Measurements from ENCODE around the gene JPH4. TPM values are rescaled to one million over a fixed set of nuclear protein-coding genes. Genes with fewer than 3 reads are reported as not detected.

JPH4 gene
- total RNA-seq, 1 experiment from 2014 or later, result not detected

DNA sequence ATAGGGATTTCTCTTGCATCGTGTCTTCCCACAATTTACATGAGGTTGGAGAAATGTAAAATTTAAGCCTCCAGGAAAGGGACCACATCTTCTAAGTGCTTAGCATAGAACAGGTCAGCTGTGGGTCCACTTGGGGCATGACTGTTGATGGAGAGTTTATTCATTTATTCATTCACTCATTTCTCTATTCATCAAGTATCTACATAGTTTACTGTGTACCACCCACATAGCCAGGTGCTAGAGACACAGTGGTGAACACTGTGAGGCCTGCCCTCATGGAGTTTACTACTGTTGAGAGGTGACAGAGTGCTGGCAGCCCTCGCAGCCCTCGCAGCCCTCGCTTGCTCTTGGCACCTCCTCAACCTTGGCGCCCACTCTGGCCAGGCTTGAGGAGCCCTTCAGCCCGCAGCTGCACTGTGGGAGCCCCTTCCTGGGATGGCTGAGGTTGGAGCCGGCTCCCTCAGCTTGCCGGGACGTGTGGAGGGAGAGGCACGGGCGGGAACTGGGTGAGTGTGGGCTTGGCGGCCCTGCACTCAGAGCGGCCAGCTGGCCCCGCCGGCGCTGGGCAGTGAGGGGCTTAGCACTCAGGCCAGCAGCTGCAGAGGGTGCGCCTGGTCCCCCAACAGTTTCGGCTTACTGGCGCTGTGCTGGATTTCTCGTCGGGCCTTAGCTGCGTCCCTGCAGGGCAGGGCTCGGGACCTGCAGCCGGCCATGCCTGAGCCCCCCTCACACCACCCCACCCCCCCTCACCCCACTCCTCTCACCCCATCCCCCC is 1.7 kb upstream of the JPH4 start:
- DNase-seq (ENCODE audit: low read depth in 1 of 2, low spot score in 2 of 2), result no peak
- Histone ChIP-seq H3K27me3 (replicated peaks) (peaks cover 39% of the 10 kb centered on the region), H3K9me3 (replicated peaks) (no peaks in the 10 kb centered on the region), H3K36me3 (no peaks in the 10 kb centered on the region), H3K27ac (no peak overlapping the region), H3K4me3 (no peak overlapping the region), H3K4me1 (replicated peaks) (no peaks in the 10 kb centered on the region)

GRCh38 chr14:23579739-23580138 is 1.1 kb upstream of the JPH4 start:
- no peaks in the 10 kb centered on the region for H3K36me3 ChIP-seq
- H3K27me3 ChIP-seq (replicated peaks), result peaks cover 45% of the 10 kb centered on the region
- no peak overlapping the region for H3K4me3 ChIP-seq
- no peaks in the 10 kb centered on the region for H3K9me3 ChIP-seq (replicated peaks)
- DNase-seq (ENCODE audit: low read depth in 1 of 2, low spot score in 2 of 2), result no peak
- H3K27ac ChIP-seq, result no peak overlapping the region
- H3K4me1 ChIP-seq (replicated peaks), result no peaks in the 10 kb centered on the region

DNA sequence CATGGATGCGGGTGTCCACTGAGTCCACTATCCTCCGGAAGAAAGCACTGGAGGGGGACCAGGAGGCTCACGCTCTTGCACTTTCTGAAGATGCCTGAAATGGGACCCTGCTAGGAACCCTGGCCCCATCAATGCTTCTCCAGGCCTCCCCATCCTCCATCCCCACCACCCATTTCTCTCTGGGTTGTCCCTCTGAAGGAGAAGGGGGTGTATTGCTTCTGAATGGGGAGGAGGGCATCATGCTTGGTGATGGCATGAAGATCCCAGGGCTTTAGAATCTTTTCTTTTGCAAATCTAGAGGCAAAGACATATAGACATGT is 681 bp upstream of the JPH4 start:
- Histone ChIP-seq H3K27me3 (replicated peaks) (peaks cover 46% of the 10 kb centered on the region), H3K9me3 (replicated peaks) (no peaks in the 10 kb centered on the region), H3K4me3 (no peak overlapping the region), H3K4me1 (replicated peaks) (no peaks in the 10 kb centered on the region), H3K36me3 (no peaks in the 10 kb centered on the region), H3K27ac (no peak overlapping the region)
- no peak for DNase-seq (ENCODE audit: low read depth in 1 of 2, low spot score in 2 of 2)

DNA sequence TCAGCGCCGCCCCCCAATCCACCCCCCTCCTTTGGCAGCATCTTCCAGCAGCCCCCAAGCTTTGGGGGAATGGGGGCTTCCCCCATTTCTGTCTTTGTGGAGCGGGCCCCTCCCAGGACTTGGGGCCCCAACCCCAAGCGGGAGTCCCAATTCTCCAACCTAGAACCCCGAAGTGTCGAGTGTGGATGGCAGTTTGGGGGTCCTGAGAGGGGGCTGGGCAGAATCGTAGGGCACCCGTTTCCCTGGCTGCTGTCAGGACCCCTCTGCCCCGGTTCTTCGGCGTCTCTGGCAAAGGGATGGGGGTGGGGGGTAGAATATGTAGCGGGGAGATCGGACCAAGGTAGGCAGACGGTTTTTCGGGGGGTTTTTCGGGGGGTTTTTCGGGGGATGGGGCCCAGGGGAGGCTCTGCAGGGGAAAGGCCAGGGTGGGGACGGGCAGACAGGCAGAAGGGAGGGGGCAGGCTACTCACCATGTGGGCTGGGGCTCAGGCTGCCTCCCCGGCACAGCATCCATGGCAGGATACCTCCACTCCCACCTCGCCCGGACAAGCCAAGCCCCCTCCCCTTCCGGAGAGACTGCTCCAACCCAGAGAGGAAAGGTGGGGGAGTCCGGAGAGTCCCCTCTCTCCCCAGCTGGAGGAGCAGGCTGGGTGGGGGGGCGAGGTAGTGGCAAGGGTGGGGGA is 739 bp downstream of the JPH4 start:
- Histone ChIP-seq H3K27ac (no peak overlapping the region), H3K36me3 (no peaks in the 10 kb centered on the region), H3K4me1 (replicated peaks) (no peaks in the 10 kb centered on the region), H3K27me3 (replicated peaks) (peaks cover 50% of the 10 kb centered on the region), H3K4me3 (no peak overlapping the region), H3K9me3 (replicated peaks) (no peaks in the 10 kb centered on the region)
- DNase-seq (ENCODE audit: low read depth in 1 of 2, low spot score in 2 of 2), result no peak

GRCh38 chr14:23577004-23577681 is 1.4 kb downstream of the JPH4 start:
- Histone ChIP-seq H3K9me3 (replicated peaks) (no peaks in the 10 kb centered on the region), H3K36me3 (no peaks in the 10 kb centered on the region), H3K4me3 (no peak overlapping the region), H3K4me1 (replicated peaks) (no peaks in the 10 kb centered on the region), H3K27ac (no peak overlapping the region), H3K27me3 (replicated peaks) (peaks cover 50% of the 10 kb centered on the region)
- no peak for DNase-seq (ENCODE audit: low read depth in 1 of 2, low spot score in 2 of 2)

- H3K27ac ChIP-seq, result no peak overlapping the region
- peaks cover 35% of the 10 kb centered on the region for H3K27me3 ChIP-seq (replicated peaks)
Measured at GRCh38 chr14:23573384-23574015, 5.1 kb downstream of the JPH4 start.

GRCh38 chr14:23572836-23573235 is 5.8 kb downstream of the JPH4 start:
- DNase-seq (ENCODE audit: low read depth in 1 of 2, low spot score in 2 of 2), result peak in 1 of 2 experiments; percentile 16
- no peaks in the 10 kb centered on the region for H3K36me3 ChIP-seq
- H3K27ac ChIP-seq, result no peak overlapping the region
- no peaks in the 10 kb centered on the region for H3K9me3 ChIP-seq (replicated peaks)
- H3K27me3 ChIP-seq (replicated peaks), result peaks cover 35% of the 10 kb centered on the region
- H3K4me1 ChIP-seq (replicated peaks), result peaks cover 1% of the 10 kb centered on the region
- H3K4me3 ChIP-seq, result no peak overlapping the region

More at GRCh38 chr14:23573384-23574015, 5.1 kb downstream of the JPH4 start:
- Histone ChIP-seq H3K36me3 (no peaks in the 10 kb centered on the region), H3K4me1 (replicated peaks) (no peaks in the 10 kb centered on the region), H3K4me3 (no peak overlapping the region), H3K9me3 (replicated peaks) (no peaks in the 10 kb centered on the region)
- peak in 1 of 2 experiments; percentile 21 for DNase-seq (ENCODE audit: low read depth in 1 of 2, low spot score in 2 of 2)

DNA sequence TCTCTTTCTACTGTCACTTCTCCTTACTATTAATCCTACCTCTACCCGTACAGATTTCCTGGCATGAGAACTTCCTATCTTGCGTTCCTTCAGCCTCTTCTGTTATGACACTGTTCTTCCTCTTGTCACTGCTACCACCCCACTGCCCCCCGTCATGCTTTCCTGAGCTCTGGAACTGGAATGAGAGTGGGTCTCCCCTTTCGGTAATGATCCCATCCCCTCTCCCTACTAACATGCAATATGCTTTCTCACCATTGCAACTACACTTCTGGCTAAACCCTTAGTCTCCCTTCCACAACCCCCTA is 6.1 kb downstream of the JPH4 start:
- H3K27ac ChIP-seq, result no peak overlapping the region
- no peaks in the 10 kb centered on the region for H3K36me3 ChIP-seq
- H3K4me3 ChIP-seq, result no peak overlapping the region
- peaks cover 5% of the 10 kb centered on the region for H3K4me1 ChIP-seq (replicated peaks)
- no peak for DNase-seq (ENCODE audit: low read depth in 1 of 2, low spot score in 2 of 2)
- H3K9me3 ChIP-seq (replicated peaks), result no peaks in the 10 kb centered on the region
- H3K27me3 ChIP-seq (replicated peaks), result peaks cover 32% of the 10 kb centered on the region

GRCh38 chr14:23571701-23572523 is 6.7 kb downstream of the JPH4 start:
- DNase-seq (ENCODE audit: low read depth in 1 of 2, low spot score in 2 of 2), result no peak
- H3K27me3 ChIP-seq (replicated peaks), result peaks cover 26% of the 10 kb centered on the region

GRCh38 chr14:23570806-23571483 is 7.6 kb downstream of the JPH4 start:
- no peak overlapping the region for H3K4me3 ChIP-seq
- H3K27me3 ChIP-seq (replicated peaks), result peaks cover 17% of the 10 kb centered on the region
- H3K36me3 ChIP-seq, result no peaks in the 10 kb centered on the region
- DNase-seq (ENCODE audit: low read depth in 1 of 2, low spot score in 2 of 2), result no peak
- H3K27ac ChIP-seq, result no peak overlapping the region
- peaks cover 10% of the 10 kb centered on the region for H3K4me1 ChIP-seq (replicated peaks)
- no peaks in the 10 kb centered on the region for H3K9me3 ChIP-seq (replicated peaks)

More at GRCh38 chr14:23571701-23572523, 6.7 kb downstream of the JPH4 start:
- H3K4me1 ChIP-seq (replicated peaks), result peaks cover 8% of the 10 kb centered on the region
- H3K9me3 ChIP-seq (replicated peaks), result no peaks in the 10 kb centered on the region
- no peak overlapping the region for H3K27ac ChIP-seq
- H3K36me3 ChIP-seq, result no peaks in the 10 kb centered on the region
- H3K4me3 ChIP-seq, result no peak overlapping the region

- Histone ChIP-seq H3K36me3 (no peaks in the 10 kb centered on the region), H3K4me1 (replicated peaks) (peaks cover 10% of the 10 kb centered on the region), H3K4me3 (no peak overlapping the region), H3K9me3 (replicated peaks) (no peaks in the 10 kb centered on the region), H3K27ac (no peak overlapping the region), H3K27me3 (replicated peaks) (peaks cover 3% of the 10 kb centered on the region)
- DNase-seq (ENCODE audit: low read depth in 1 of 2, low spot score in 2 of 2), result no peak
Measured at GRCh38 chr14:23569443-23570151, 9.0 kb downstream of the JPH4 start.

DNA sequence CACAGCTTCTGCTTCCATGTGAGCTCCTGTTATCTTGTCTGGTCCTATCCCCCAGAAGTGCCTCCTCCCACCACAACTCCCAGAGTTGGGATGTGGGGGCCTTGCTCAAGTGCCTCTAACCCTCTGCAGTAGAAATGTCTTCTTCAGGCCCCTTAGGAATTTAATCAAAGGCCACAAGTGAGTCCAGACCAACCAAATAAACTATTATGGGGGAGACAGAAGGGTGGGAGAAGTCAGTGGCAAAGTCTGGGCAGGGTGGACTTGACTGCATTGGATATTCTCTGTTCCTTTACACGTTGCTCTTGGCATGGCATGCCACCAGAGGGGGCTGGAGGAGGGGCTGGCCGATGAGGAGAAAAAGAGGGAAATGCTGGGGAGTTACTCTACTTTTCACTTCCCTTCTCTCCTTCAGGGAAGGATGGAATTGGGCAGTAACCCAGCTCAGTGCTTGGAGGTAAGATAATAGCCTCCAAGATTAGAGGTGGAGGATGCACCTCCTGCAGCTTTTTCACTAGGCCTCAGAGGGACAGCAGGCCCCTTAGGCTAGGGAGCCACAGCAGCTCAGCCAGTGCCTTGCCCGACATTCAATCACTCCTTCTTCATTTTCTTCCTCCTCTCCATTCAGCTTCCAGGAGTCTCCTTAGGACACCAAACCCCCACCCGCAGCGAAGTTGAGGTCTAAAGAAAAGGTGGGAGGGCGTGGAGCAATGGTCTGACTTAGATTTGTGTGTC is 9.8 kb downstream of the JPH4 start:
- H3K36me3 ChIP-seq, result no peaks in the 10 kb centered on the region
- H3K9me3 ChIP-seq (replicated peaks), result no peaks in the 10 kb centered on the region
- no peak overlapping the region for H3K27ac ChIP-seq
- H3K4me3 ChIP-seq, result no peak overlapping the region
- peaks cover 10% of the 10 kb centered on the region for H3K4me1 ChIP-seq (replicated peaks)
- no peak for DNase-seq (ENCODE audit: low read depth in 1 of 2, low spot score in 2 of 2)
- H3K27me3 ChIP-seq (replicated peaks), result peaks cover 2% of the 10 kb centered on the region

Measured in SJSA1 (cell line).